ENCODE results near the gene ANTKMT. TPM values are rescaled to one million over a fixed set of nuclear protein-coding genes. Genes with fewer than 3 reads are reported as not detected.

Gene ANTKMT
- total RNA-seq, 2 experiments from 2014 or later: 37.3 to 40.1 TPM

Other genes starting within 250 kb of the ANTKMT start
- 10 to 100 TPM; 86.4 to 91.3 TPM for gene CAPN15, start 193.4 kb upstream of the ANTKMT start, total RNA-seq
- not detected for gene PRR35, start 160.8 kb upstream of the ANTKMT start, total RNA-seq
- gene NHLRC4, start 154.1 kb upstream of the ANTKMT start, total RNA-seq: under 1 TPM; 0.54 to 0.76 TPM
- 10 to 100 TPM; 28.8 to 29.1 TPM for gene PIGQ, start 151.2 kb upstream of the ANTKMT start, total RNA-seq
- gene RAB40C, start 131.1 kb upstream of the ANTKMT start, total RNA-seq: 1 to 10 TPM; 7.2 to 7.6 TPM
- under 1 TPM in 1 of 2 experiments, not detected in 1; 0.10 TPM for gene WFIKKN1, start 90.2 kb upstream of the ANTKMT start, total RNA-seq
- 100 to 1,000 TPM; 127 to 128 TPM for gene METTL26, start 84.8 kb upstream of the ANTKMT start, total RNA-seq
- 10 to 100 TPM; 56.0 to 60.3 TPM for gene MCRIP2, start 79.3 kb upstream of the ANTKMT start, total RNA-seq
- gene WDR90, start 71.8 kb upstream of the ANTKMT start, total RNA-seq: 10 to 100 TPM; 84.5 to 86.0 TPM
- gene RHOT2, start 53.0 kb upstream of the ANTKMT start, total RNA-seq: 100 to 1,000 TPM; 123 to 128 TPM
- gene RHBDL1, start 45.5 kb upstream of the ANTKMT start, total RNA-seq: under 1 TPM; 0.49 to 0.72 TPM
- 10 to 100 TPM; 74.3 to 82.1 TPM for gene STUB1, start 40.7 kb upstream of the ANTKMT start, total RNA-seq
- 10 to 100 TPM; 37.2 to 43.0 TPM for gene JMJD8, start 36.8 kb upstream of the ANTKMT start, total RNA-seq
- gene WDR24, start 30.7 kb upstream of the ANTKMT start, total RNA-seq: 10 to 100 TPM; 20.8 to 21.7 TPM
- 1 to 10 TPM; 3.2 to 6.0 TPM for gene FBXL16, start 15.3 kb upstream of the ANTKMT start, total RNA-seq
- gene METRN, start 6.0 kb upstream of the ANTKMT start, total RNA-seq: 10 to 100 TPM; 22.3 to 25.3 TPM
- 1 to 10 TPM; 6.5 to 8.1 TPM for gene CCDC78, start 5.3 kb downstream of the ANTKMT start, total RNA-seq
- 10 to 100 TPM; 22.9 to 24.4 TPM for gene HAGHL, start 6.0 kb downstream of the ANTKMT start, total RNA-seq
- 10 to 100 TPM; 18.3 to 19.8 TPM for gene CIAO3, start 19.9 kb downstream of the ANTKMT start, total RNA-seq
- gene MSLN, start 39.6 kb downstream of the ANTKMT start, total RNA-seq: not detected
- gene RPUSD1, start 67.2 kb downstream of the ANTKMT start, total RNA-seq: 10 to 100 TPM; 41.8 to 42.3 TPM
- gene CHTF18, start 67.5 kb downstream of the ANTKMT start, total RNA-seq: 100 to 1,000 TPM in 1 of 2 experiments, 10 to 100 TPM in 1; 98.3 to 100 TPM
- not detected for gene GNG13, start 79.6 kb downstream of the ANTKMT start, total RNA-seq
- 1 to 10 TPM; 7.0 to 8.1 TPM for gene LMF1, start 249.8 kb downstream of the ANTKMT start, total RNA-seq